ENCODE results near the gene RBBP8NL.

GRCh38 chr20:62392621-62393334 is 34.6 kb downstream of the RBBP8NL start:
- TF ChIP-seq CTCF (IDR thresholded peaks at IDR 0.05; ENCODE audit: control extremely low read depth in 1 of 3, insufficient read depth in 1 of 3, low read depth in 1 of 3, low read length in 3 of 3): no peak
- no peak for TF ChIP-seq TAF1 (IDR thresholded peaks at IDR 0.05; ENCODE audit: low read depth, low read length)
- no peak for TF ChIP-seq SP1 (IDR thresholded peaks at IDR 0.05; ENCODE audit: low read depth, low read length)
- no peak for TF ChIP-seq KDM5A (IDR thresholded peaks at IDR 0.05; ENCODE audit: low read length)
- no peak for TF ChIP-seq FOSL1 (IDR thresholded peaks at IDR 0.05; ENCODE audit: insufficient read depth, low read depth, low read length)
- TF ChIP-seq MAX (IDR thresholded peaks at IDR 0.05): no peak

All from H1 (cell line).